HepG2 (cell line): ENCODE data around the gene LRRC28.

ENCODE experiments used
- ELF1 ChIP-seq: sonication (generic); formaldehyde crosslinking; IDR thresholded peaks from 2 replicates; pipeline ENCODE4 v1.4.0; 2020; ENCODE audit warnings: missing genetic modification reagents
- FOXJ3 ChIP-seq: sonication (generic); formaldehyde crosslinking; IDR thresholded peaks from 2 replicates; pipeline ENCODE4 v1.4.0; 2020; ENCODE audit warnings: missing genetic modification reagents, mild to moderate bottlenecking, borderline replicate concordance
- FOXK2 ChIP-seq: fragments of 450-650 bp; IDR thresholded peaks from 2 replicates; pipeline ENCODE4 v1.6.1; 2016
- FOXM1 ChIP-seq: sonication (generic); formaldehyde crosslinking; IDR thresholded peaks from 2 replicates; pipeline ENCODE4 v1.5.0; 2020; ENCODE audit warnings: missing genetic modification reagents
- GTF2F1 ChIP-seq: fragments of 150-350 bp; IDR thresholded peaks from 2 replicates; pipeline ENCODE4 v1.6.1; 2014; ENCODE audit warnings: low read length
- MYC ChIP-seq: sonication (generic); formaldehyde crosslinking; IDR thresholded peaks from 2 replicates; pipeline ENCODE4 v1.9.0; 2021; ENCODE audit warnings: missing genetic modification reagents, borderline replicate concordance
- NR2C2 ChIP-seq: sonication (generic); formaldehyde crosslinking; IDR thresholded peaks from 2 replicates; pipeline ENCODE4 v1.4.0; 2020; ENCODE audit warnings: missing genetic modification reagents, mild to moderate bottlenecking, moderate library complexity, borderline replicate concordance
- RFX5 ChIP-seq: IDR thresholded peaks from 2 replicates; pipeline ENCODE4 v1.6.1; 2011; ENCODE audit warnings: low read depth, low read length, improper control_type of control experiment
- SNAI1 ChIP-seq: sonication (generic); formaldehyde crosslinking; IDR thresholded peaks from 2 replicates; pipeline ENCODE4 v1.5.0; 2020; ENCODE audit warnings: mild to moderate bottlenecking, missing genetic modification reagents, borderline replicate concordance
- SOX5 ChIP-seq: IDR thresholded peaks from 2 replicates; pipeline ENCODE4 v1.6.1; 2016; ENCODE audit warnings: borderline replicate concordance
- ZNF138 ChIP-seq: sonication (generic); formaldehyde crosslinking; IDR thresholded peaks from 2 replicates; pipeline ENCODE4 v1.5.0; 2020; ENCODE audit warnings: mild to moderate bottlenecking, low read depth, missing genetic modification reagents
- ZNF816 ChIP-seq: sonication (generic); formaldehyde crosslinking; IDR thresholded peaks from 2 replicates; pipeline ENCODE4 v1.8.0; 2022; ENCODE audit warnings: missing genetic modification reagents, mild to moderate bottlenecking, borderline replicate concordance
- TF ChIP-seq, protein P1 (sequence below): IDR thresholded peaks from 2 replicates; pipeline ENCODE4 v1.6.1; 2016; ENCODE audit warnings: mild to moderate bottlenecking, missing biosample characterization, missing genetic modification reagents
- TF ChIP-seq, protein P2 (sequence below): sonication (generic); formaldehyde crosslinking; IDR thresholded peaks from 2 replicates; pipeline ENCODE4 v1.5.0; 2020; ENCODE audit warnings: mild to moderate bottlenecking, missing genetic modification reagents, moderate library complexity

DNA sequence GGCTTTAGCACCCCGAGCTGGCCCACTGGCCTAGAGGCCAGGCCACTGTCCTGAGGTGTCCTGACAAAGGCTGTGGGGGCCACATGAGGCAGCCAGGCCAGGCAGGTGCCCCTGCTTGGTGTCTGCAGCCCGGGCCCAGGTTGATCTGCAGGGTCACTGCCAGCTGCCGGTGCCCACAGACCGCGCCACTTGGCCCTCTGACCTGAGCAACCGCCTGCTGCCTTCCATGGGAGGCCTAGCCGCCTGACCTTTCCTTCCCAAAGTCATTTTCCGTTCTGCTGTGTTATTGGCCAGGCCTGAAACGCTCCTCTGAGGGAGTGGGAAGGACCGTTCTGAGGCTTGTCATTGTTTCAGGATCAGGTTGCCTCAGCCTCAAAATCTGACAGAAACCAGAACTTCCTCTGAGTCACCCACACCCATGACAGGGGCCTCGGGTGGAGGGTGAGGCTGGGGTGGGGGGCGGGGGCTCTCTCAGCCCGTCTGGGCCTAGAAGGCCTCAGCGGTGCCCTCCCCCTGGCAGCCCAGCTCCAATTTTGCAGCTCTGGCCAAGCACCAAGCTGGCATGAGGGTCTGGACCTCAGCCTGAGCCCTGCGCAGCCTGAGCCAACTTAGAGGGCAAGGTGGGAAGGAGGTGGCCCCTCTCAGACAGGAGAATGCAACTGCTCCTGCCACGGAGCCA is 173.8 kb downstream of the LRRC28 start:
- no peak for TF ChIP-seq FOXJ3 (CRISPR knock-in tag)
- TF ChIP-seq, protein P1, sequence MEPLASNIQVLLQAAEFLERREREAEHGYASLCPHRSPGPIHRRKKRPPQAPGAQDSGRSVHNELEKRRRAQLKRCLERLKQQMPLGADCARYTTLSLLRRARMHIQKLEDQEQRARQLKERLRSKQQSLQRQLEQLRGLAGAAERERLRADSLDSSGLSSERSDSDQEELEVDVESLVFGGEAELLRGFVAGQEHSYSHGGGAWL (CRISPR knock-in tag) = no peak
- TF ChIP-seq RFX5 = no peak
- no peak for TF ChIP-seq SNAI1 (CRISPR knock-in tag)
- no peak for TF ChIP-seq MYC (CRISPR knock-in tag)
- TF ChIP-seq SOX5 (CRISPR knock-in tag) = no peak
- TF ChIP-seq ZNF138 (CRISPR knock-in tag) = no peak
- no peak for TF ChIP-seq GTF2F1
- TF ChIP-seq, protein P2, sequence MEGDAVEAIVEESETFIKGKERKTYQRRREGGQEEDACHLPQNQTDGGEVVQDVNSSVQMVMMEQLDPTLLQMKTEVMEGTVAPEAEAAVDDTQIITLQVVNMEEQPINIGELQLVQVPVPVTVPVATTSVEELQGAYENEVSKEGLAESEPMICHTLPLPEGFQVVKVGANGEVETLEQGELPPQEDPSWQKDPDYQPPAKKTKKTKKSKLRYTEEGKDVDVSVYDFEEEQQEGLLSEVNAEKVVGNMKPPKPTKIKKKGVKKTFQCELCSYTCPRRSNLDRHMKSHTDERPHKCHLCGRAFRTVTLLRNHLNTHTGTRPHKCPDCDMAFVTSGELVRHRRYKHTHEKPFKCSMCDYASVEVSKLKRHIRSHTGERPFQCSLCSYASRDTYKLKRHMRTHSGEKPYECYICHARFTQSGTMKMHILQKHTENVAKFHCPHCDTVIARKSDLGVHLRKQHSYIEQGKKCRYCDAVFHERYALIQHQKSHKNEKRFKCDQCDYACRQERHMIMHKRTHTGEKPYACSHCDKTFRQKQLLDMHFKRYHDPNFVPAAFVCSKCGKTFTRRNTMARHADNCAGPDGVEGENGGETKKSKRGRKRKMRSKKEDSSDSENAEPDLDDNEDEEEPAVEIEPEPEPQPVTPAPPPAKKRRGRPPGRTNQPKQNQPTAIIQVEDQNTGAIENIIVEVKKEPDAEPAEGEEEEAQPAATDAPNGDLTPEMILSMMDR (CRISPR knock-in tag) = no peak
- TF ChIP-seq NR2C2 (CRISPR knock-in tag) = no peak
- TF ChIP-seq ELF1 (CRISPR knock-in tag) = no peak
- no peak for TF ChIP-seq FOXK2
- no peak for TF ChIP-seq ZNF816 (CRISPR knock-in tag)
- TF ChIP-seq FOXM1 = no peak
